IPS-NIHi7 (cell line): Measurements from ENCODE around the gene METTL8.
"Not testable (repeated sequence)": the region's sequence is repeated elsewhere in the genome, so short reads cannot be mapped to it uniquely, and the experiment has no call there.

Source experiments
- DNase-seq: peaks from one replicate; pipeline ENCODE4 v3.0.0; 2012; ENCODE audit warnings: mixed read lengths; ENCODE audit errors: extremely low spot score

METTL8 gene

DNA sequence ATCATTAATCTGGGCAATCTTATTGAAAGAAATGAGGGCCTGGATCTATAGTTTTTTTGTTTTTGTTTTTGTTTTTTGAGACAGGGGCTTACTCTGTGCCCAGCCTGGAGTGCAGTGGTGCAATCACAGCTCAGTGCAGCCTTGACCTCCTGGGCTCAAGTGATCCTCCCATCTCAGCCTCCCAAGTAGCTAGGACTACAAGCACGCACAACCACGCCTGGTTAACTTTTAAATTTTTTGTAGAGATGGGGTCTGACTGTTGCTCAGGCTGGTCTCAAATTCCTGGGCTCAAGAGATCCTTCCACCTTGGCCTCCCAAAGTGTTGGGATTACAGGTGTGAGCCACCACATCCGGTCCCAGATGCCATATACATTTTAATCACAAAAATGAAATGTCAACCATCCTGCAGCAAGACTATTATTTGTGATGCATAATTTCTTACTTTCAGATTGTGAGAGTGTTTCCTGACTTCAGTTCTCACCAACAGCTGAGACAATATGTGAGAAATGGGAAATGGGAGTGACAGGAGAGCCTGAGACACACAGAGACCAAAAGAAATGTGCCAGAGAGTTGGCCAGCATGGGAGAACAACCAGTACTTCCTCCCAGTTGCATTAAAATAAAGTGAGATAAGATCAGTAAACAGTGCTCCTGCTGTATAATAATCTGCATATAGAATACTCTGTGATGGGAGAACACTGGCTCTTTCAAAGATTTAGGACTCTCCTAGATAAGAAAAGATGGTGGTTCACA lies 87.6 kb downstream of the METTL8 start:
- no peak for DNase-seq

DNA sequence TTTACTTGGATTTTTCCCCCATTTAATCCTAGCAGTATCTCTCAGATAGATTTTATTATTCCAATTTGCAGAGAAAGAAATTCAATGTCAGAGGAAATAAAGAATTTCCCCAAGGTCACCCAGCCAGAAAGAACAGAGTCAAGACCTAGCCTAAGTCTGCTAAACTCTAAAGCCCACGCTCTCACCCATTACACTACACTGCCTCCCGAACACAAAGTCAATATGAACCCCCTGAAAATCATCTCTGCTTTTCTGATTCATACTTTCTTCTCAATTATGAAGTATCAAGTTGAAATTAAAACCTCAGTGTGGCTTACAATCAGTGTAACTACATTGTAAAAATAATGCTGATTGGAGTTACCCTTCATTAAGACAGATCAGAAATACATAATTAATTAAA lies 89.6 kb downstream of the METTL8 start:
- DNase-seq = no peak

DNA sequence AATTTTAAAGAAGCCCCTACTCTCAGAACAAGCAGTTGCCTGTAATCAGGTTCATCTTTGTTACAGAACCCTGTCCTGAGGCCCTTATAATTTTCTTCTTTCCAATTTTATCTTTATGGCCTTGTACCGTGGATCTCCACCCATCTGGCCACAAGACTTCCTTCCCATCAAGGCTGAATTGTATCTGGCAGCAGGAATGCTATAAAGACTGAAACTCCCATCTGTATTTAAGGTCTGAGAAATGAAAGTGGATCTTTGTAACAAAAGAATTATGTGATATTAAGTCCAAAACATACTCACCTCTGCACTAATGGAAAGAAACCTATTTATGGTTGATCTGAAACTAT lies 91.8 kb downstream of the METTL8 start:
- DNase-seq = no peak

DNA sequence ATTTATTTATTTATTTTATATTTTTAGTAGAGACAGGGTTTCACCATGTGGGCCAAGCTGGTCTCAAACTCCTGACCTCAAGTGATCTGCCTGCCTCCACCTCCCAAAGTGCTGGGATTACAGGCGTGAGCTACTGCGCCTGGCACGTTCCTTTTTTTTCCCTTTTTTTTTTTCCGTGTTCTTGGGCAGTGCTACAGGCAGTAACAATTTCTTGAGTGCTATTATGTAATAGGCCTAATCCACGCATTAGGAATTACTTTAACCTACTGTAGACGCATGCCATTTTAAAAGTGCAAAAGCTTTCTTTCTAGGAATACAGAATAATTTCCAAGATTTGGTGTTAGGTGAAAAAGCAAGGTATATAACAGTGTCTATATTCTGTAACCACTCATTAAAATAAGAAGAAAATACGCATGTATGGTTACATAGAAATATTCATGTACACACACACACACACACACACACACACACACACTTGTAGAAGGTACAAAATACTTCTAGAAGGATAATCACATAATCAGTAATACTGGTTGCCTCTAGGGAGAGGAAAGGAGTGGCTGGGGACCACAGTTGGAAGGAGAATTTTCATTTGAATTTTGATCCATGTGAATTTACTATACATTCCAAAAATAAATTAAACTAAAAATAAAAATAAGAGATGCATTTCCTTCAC lies 92.3 kb downstream of the METTL8 start:
- no peak for DNase-seq

DNA sequence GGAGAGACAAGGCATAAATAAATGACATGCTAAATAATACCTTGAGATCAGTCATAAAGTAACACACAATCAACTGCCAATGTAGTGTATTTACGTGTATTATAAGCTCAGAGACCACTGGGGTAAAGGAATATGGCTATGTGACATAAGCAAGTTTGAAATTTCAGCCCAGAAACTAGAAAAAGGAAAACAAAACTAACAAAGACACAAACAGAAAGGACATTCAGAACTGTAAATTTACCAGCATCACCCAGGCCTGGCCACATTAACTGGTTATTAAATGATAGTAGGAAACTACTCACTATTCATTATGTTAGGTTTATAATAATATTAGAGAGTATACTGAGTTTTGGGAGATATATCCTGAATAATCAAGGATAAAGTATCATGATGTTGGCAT lies 98.8 kb downstream of the METTL8 start:
- no peak for DNase-seq

DNA sequence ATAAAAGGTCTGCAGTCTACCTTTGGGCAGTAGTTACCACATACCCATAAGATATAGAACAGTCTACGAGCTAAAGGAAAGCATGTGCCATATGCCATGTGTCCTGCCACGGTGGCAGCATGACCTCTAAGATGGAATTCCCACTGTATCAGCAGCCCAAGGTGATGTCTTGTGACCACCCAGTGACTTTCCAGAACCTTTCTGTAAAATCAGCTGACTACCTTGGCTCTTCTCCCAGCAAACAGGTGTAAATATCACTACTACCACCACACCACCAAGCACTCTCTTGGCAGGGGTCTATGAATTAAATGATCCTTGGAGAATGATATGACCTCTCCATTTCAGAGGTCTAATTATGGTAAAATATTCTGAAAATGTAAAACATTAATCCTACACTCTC lies 99.6 kb downstream of the METTL8 start:
- DNase-seq = no peak

DNA sequence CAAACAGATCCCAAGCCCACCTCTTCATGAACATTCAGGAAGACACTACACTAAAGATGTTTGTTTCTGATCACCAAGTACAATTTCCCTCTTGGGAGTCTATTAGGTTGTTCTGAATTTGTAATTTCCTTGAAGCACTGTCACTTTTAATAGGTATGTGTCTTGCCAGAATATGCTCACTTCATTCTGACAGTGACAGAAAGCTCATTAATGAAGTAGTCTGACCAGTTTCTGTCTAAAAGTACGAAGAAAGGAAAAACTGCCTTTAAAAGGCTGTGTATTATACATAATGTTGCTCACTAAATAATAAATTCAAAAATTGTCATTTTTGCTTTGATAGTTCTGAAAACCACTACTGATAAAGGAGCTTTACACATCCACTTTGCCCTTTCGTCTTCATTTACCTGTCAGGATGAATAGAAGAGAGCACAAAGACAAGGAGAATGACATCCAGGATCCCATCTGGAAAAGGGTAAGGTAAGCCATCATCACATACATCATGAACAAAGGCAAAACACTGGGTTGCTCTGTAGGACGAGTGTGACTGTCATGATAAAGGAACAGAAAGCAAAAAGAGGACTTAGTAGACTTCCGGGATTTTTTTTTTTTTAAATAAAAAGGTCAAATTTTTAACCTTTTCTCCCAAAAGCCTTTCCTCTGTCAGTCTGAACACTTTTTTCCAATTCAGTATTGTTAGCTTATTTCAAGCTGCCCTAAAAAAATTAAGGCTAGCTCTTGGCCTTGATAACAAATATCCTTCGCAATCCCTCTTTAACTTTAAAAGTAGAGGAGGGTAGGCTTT lies 103.4 kb downstream of the METTL8 start:
- no peak for DNase-seq

DNA sequence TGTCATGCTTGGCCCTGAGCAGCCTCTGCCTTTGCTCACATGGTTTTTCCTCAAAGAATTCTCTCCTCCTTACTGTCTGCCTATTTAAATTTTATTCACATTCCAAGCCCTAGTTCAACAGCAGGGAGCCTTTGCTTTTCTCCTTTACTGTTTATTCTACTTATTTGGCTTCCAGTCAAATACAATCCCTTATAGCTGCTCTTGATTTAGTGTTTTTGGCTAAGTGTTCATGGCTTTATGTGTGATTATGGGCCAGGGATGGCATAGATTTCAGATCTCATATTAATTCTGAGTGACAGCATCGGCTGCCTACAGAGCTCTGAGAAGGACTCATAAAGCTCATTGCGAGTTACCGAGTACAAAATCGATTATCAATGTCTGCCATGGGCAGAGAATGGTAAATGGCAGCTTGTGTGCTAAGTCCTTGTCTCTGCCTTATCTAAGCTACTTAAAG lies 106.7 kb downstream of the METTL8 start:
- peak; percentile 47 for DNase-seq

DNA sequence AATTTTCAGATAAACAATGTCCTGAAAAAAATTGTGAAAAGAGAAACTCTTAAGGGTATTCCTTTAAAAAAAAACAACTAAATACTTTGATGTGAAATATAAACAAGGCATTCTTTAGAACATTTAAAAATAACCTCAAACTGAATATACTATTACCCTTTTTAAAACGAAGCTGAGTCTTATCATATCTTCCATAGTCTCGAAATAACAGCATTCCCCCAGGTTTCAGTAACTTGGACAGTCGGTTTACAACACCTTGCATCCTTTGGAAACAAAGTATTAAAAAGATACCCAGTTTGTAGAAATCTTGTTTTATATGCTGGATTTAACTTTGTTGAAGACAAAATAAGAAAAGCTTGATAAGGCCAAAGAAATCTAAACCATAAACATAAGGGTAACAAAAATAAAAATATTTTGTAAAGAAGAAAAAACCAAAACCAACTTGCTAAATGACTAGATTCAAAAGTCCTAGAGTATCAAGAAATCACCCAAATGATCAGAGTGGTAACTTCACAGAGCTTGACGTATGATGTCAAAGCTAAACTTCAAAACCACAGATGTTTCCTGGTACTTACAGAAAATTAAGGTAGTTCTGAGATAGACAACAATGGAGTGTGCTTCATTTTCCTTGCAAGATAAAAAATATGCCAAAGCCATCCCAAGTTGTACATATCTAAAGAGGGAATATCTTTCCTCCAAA lies 107.8 kb downstream of the METTL8 start:
- DNase-seq = no peak

DNA sequence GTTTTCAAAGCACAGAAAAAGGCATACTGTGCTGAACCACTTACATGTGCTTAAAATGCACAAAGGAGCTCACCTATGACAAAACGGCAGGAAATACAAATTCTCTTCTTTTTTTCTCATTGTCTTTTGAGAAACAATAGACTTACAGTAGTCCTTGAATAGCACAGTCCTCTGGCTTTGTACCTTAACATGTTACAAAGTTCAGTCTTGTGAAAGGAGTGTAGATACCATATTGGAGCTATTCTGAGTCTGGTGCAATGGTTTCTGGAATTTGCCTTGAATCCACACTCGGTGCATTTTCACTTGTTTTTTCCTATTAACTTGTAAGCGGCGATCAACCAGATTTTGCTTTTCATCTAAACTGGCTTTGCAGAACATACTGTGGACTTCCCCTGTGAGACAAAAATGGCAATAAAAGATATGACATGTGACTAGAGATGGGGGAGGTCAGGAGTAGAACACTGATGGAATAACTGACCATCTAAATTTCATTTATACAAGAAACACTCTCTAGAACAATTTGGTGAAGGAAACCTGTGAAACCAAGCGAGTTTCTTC lies 109.7 kb downstream of the METTL8 start:
- no peak for DNase-seq

DNA sequence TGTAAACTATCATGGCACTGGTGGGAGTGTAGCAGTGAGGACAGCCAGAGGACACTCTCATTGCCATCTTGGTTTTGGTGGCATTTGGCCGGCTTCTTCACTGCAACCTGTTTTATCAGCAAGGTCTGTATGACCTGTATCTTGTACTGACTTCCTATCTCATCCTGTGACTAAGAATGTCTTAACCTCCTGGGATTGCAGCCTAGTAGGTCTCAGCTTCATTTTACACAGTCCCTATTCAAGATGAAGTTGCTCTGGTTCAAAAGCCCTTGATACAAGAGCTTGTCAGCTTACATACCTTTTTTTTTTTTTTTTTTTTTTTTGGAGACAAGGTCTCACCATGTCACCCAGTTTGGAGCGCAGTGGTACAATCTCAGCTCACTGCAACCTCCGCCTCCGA lies 110.9 kb downstream of the METTL8 start:
- DNase-seq = no peak

DNA sequence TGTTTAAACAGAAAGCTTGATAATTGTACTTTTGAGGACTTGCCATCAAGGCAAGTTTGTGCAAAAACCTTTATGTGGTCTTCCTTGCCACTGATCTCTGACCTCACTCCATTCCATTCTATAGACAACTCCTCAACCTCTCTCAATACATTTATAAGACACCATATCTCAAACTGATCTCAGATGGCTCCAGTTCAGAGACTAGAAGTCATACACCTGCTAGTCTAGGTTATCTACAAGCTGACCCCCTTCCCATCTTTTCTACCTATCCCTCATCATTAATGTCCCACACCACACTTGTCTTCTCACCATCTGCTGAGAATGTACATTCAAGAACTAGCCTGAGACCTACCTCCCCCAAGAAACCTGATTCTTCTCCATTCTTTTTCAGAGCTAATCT lies 113.1 kb downstream of the METTL8 start:
- no peak for DNase-seq

DNA sequence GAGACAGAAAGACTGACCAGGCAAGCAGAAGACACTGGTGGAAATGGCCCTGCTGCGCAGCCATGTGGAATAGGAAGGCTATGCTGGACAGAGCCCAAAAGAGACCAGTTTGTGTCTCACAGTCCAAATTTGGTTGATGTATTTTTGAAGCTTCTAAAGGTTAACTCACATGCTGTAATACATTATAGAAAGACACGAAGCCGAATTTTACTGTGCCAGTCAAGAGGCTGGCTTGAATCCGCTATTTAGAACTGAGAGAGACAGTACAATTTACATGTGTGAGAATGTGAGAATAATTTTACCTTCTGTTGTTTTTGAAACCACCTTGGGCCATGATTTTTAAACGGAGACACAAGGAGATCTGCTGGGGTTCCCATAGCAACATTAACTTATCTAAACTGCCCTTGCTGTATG lies 113.6 kb downstream of the METTL8 start:
- DNase-seq = no peak

DNA sequence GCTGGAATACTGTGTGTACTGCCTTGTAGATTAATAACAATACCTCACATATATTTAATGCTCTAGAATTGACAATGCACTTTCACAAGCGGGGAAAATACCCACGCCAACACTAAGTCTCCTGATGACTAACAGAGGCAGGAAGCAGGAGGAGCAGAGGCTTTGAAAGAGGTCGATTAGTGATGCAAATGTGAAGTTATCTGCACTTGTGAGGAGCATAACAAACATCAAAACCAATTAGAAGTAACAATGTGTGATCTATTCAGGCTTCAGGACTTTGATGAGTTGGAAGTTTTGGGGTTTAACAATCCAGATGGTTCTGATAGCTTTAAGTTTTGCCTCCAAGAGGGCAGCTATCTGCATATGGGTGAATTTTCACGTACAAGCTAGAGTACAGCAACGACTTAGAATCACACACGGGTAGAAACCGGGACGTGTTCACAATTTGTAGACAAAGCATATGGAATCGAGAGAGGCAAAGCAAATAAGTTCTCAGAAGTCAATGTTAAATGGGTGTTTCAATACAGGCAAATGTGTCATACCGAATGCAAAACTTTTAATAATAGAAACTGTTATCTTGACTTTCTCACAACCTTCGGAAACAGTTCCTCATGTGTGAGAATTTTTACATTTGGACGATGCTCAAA lies 114.5 kb downstream of the METTL8 start:
- peak; percentile 38 for DNase-seq

DNA sequence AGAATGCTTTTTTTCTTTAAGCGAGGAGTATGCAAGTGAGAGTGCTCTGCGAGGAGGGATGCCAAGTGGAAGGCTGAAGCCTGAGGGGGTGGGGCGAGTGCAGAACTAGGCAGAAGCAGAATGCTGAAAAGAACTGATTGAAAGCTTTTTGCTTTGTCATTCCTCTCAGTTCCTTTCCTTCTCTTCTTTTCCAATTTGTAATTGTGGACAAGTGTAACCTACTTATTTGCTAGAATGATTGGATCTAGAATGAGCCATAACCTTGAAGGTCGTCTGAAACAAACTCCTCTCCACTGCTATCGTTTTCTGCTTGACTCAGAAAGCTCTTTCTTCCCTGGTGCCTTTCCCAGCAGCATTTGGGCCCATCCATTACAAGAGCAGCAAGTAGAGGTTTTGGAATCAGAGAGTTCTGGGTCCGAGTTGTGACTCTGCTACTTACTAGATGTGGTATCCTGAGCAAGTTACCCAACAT lies 115.3 kb downstream of the METTL8 start:
- no peak for DNase-seq

DNA sequence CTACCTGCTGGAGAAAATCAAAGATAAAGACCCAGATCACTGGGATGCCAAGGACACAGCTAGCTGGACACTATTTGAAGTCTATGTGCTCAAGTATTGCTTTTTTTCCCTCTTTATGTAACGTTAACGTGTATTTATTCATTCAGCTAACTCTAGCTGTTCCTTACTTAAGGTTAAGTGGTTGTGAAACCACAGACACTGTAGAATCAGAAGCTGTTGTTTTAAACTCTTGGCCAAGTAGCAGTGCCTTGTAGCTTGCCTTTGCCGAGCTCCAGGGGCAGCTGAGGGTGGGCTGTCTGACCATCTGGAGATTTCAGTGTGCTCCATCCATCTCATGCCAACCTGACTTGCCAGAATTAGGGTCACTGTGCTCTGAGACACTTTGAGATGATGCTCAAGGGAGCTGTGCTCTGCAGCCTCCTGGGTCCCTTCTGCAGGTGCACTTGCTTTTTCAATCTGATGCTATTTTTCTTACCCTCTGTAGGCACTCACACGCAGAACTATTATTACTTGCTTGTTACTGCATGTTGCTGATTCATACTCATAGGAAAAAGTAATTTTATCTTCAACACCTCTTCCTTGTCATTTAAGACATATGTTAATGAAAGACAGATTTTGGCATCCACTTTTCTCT lies 116.2 kb downstream of the METTL8 start:
- no peak for DNase-seq

DNA sequence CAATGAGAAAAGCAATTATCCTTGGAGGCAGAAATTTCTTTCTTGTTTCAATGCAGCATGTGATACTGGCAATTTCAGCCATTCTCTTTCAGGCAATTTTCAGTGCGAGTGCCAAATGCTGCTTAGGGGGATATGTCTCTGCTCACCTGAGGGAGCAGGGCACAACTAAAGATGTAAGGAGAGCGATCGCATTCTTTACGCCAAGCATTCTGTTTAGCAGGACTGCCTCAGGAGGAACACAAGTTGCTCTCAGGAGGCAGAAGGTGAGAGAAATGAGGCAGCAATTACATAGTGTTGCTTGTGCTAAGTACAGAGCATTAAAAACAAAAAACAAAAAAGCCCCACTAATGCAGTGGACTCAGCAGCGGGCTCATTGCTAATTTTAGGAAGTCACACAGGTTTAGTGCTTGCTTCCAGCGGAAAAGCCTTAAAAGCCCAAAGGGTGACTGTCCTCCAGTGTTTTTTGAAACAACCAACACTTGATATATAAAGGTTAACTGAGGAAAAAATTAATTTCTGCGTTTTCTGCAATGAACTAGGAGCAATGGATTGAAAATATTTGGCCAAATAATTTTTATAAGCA lies 116.9 kb downstream of the METTL8 start:
- no peak for DNase-seq

DNA sequence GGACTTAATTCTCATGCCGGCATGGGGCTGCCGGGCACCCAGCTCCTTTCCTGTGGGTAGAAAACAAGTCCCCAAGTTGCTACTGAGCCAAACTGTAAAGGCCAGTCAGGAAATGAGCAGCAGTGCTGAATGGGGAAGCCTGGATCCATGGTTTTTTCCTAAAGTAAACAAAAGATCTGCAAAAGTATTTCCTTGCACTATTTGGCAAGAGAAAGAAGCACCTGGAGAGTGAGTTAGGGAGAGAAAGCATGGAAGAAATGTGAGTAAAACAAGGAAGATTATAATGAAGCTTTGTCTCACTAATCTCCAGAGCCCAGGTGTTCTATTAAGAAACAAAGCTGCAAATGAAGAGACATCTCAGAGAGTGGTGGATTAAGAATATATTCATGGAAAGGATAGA lies 117.6 kb downstream of the METTL8 start:
- DNase-seq = peak; percentile 42

DNA sequence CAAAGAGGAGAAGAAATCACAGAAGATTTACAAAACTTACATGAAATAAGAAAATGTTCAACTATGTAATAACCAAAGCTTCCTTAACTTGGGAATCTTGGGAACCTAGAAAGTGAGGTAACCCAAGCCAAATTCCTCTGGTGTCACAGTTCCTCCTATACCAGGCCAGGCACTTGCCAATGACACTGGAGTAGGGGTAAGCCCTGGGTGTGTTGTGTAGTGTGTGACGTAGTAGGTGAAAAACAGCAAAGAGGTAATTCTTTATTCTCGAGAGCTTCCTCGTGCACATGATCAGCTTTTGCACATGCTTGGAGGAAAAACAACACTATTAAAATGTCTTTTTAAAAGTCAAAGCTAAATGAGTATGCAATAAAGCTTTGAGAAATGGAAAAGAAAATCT lies 118.0 kb downstream of the METTL8 start:
- no peak for DNase-seq

DNA sequence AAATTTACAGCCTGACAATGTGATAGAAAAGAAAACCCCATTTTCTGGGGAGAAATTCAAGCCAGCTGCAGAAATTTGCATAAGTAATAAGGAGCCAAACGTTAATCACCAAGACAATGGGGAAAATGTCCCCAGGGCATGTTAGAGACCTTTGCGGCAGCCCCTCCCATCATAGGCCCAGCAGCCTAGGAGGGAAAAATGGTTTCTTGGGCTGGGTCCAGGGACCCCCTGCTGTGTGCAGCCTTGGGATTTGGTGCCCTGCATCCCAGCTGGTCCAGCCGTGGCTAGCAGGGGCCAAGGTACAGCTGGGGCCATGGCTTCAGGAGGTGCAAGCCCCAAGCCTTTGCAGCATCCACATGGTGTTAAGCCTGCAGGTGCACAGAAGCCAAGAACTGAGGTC lies 121.6 kb downstream of the METTL8 start:
- DNase-seq = not testable (repeated sequence)
